IMR-90 (cell line): Measurements from ENCODE around the gene TIMM9. TPM values are rescaled to one million over a fixed set of nuclear protein-coding genes. Genes with fewer than 3 reads are reported as not detected.

Source experiments
- ATAC-seq: fragments of 200-7000 bp; cut with Tn5 transposase; 2 replicates; pipeline ENCODE4 v1.9.1; 2020; ENCODE audit warnings: low read depth, mild to moderate bottlenecking, moderate library complexity
- BruUV-seq: library from RNA; stranded (reverse); fragments of 400-500 nt; replicated peaks from 2 replicates; lab custom pipeline; 2021; lab: Mats Ljungman, UMichigan
- CTCF ChIA-PET: fragments of 300-600 bp; formaldehyde crosslinking; extraction: SDS; loops from one replicate; lab custom pipeline; 2021; ENCODE audit warnings: antibody characterized with exemption; lab: Yijun Ruan, JAX
- POLR2A ChIA-PET: fragments of 300-600 bp; sonication (Branson Sonifier 250); formaldehyde crosslinking; loops from one replicate; lab custom pipeline; 2022; ENCODE audit warnings: antibody characterized with exemption; ENCODE audit not compliant: unreplicated experiment; lab: Charles Lee
- DNase-seq: peaks from one replicate; pipeline ENCODE4 v3.0.0; 2013
- H2AFZ ChIP-seq: replicated peaks from 2 replicates; pipeline ENCODE3; 2013; ENCODE audit warnings: low read length, mild to moderate bottlenecking; ENCODE audit not compliant: poor library complexity
- H2AK5ac ChIP-seq: 2 replicates; pipeline ENCODE4 v1.6.1; 2013; ENCODE audit warnings: low read depth, low read length, inconsistent platforms
- H2AK9ac ChIP-seq: replicated peaks from 2 replicates; pipeline ENCODE3; 2013; ENCODE audit warnings: mild to moderate bottlenecking, low read depth, low read length, moderate library complexity; ENCODE audit not compliant: poor library complexity
- H2BK120ac ChIP-seq: 2 replicates; pipeline ENCODE4 v1.6.1; 2013; ENCODE audit warnings: low read depth, low read length, inconsistent platforms
- H2BK15ac ChIP-seq: 3 replicates; pipeline ENCODE4 v1.6.1; 2013; ENCODE audit warnings: low read depth, low read length, inconsistent platforms
- H2BK20ac ChIP-seq: 2 replicates; pipeline ENCODE4 v1.6.1; 2013; ENCODE audit warnings: low read depth, mild to moderate bottlenecking, inconsistent platforms, low read length, moderate library complexity
- H2BK5ac ChIP-seq: 2 replicates; pipeline ENCODE4 v1.6.1; 2013; ENCODE audit warnings: mild to moderate bottlenecking, low read depth, low read length, inconsistent platforms; ENCODE audit not compliant: poor library complexity, severe bottlenecking
- H3K14ac ChIP-seq: replicated peaks from 2 replicates; pipeline ENCODE4 v1.6.1; 2013; ENCODE audit warnings: low read depth, low read length, inconsistent platforms
- H3K18ac ChIP-seq: 2 replicates; pipeline ENCODE4 v1.6.1; 2013; ENCODE audit warnings: low read depth, low read length, control low read depth
- H3K23ac ChIP-seq: 2 replicates; pipeline ENCODE4 v1.6.1; 2013; ENCODE audit warnings: low read depth, low read length, inconsistent platforms
- H3K27ac ChIP-seq: 2 replicates; pipeline ENCODE4 v1.5.1; 2013; ENCODE audit warnings: mild to moderate bottlenecking, control low read depth, low read length; ENCODE audit not compliant: insufficient read depth
- H3K27me3 ChIP-seq: 2 replicates; pipeline ENCODE4 v1.6.1; 2013; ENCODE audit warnings: low read length; ENCODE audit not compliant: control insufficient read depth, insufficient read depth
- H3K36me3 ChIP-seq: 2 replicates; pipeline ENCODE4 v1.6.1; 2013; ENCODE audit warnings: low read length, mixed read lengths; ENCODE audit not compliant: control insufficient read depth, insufficient read depth
- H3K4ac ChIP-seq: 2 replicates; pipeline ENCODE4 v1.6.1; 2013; ENCODE audit warnings: low read depth, low read length, inconsistent platforms
- H3K4me1 ChIP-seq: 2 replicates; pipeline ENCODE4 v1.6.1; 2013; ENCODE audit warnings: low read length, mixed read lengths; ENCODE audit not compliant: control insufficient read depth, insufficient read depth
- H3K4me2 ChIP-seq: 2 replicates; pipeline ENCODE4 v1.6.1; 2013; ENCODE audit warnings: low read depth, mild to moderate bottlenecking, control low read depth, low read length, moderate library complexity
- H3K4me3 ChIP-seq: 2 replicates; pipeline ENCODE4 v1.5.1; 2013; ENCODE audit warnings: low read depth, mild to moderate bottlenecking, control low read depth, low read length, moderate library complexity; ENCODE audit not compliant: insufficient read depth
- H3K56ac ChIP-seq: 2 replicates; pipeline ENCODE4 v1.6.1; 2013; ENCODE audit warnings: low read length, inconsistent platforms; ENCODE audit not compliant: insufficient read depth; ENCODE audit errors: extremely low read depth
- H3K79me1 ChIP-seq, 2 experiments: 2 replicates each; pipeline ENCODE4 v1.6.1; 2013; ENCODE audit warnings: low read length in 2 of 2, inconsistent platforms in 1 of 2, low read depth in 1 of 2
- H3K9ac ChIP-seq: 2 replicates; pipeline ENCODE4 v1.6.1; 2013; ENCODE audit warnings: low read depth, low read length, control low read depth
- H3K9me1 ChIP-seq: 2 replicates; pipeline ENCODE4 v1.6.1; 2013; ENCODE audit warnings: low read length, inconsistent platforms; ENCODE audit not compliant: insufficient read depth
- H3K9me3 ChIP-seq: 2 replicates; pipeline ENCODE4 v1.6.1; 2013; ENCODE audit warnings: low read length; ENCODE audit not compliant: control insufficient read depth, insufficient read depth
- H4K20me1 ChIP-seq: 2 replicates; pipeline ENCODE4 v1.6.1; 2013; ENCODE audit warnings: low read length, inconsistent platforms; ENCODE audit not compliant: insufficient read depth
- H4K5ac ChIP-seq: 2 replicates; pipeline ENCODE4 v1.6.1; 2013; ENCODE audit warnings: mild to moderate bottlenecking, low read depth, low read length, control low read depth
- H4K8ac ChIP-seq, 2 experiments: 2 replicates each; pipeline ENCODE4 v1.6.1; 2013; ENCODE audit warnings: low read depth in 2 of 2, low read length in 2 of 2, control low read depth in 1 of 2, inconsistent platforms in 1 of 2
- H4K91ac ChIP-seq: 2 replicates; pipeline ENCODE4 v1.6.1; 2013; ENCODE audit warnings: low read depth, low read length, inconsistent platforms; ENCODE audit not compliant: insufficient read depth
- BHLHE40 ChIP-seq: fragments of 150-350 bp; IDR thresholded peaks from 2 replicates; pipeline ENCODE4 v1.6.1; 2016; ENCODE audit warnings: mild to moderate bottlenecking, low read depth, low read length
- CEBPB ChIP-seq: IDR thresholded peaks from 2 replicates; pipeline ENCODE4 v1.6.1; 2012; ENCODE audit warnings: low read depth, low read length, improper control_type of control experiment
- CHD1 ChIP-seq: IDR thresholded peaks from 2 replicates; pipeline ENCODE4 v1.6.1; 2012; ENCODE audit warnings: low read depth, low read length, improper control_type of control experiment
- FOS ChIP-seq: fragments of 150-350 bp; IDR thresholded peaks from 2 replicates; pipeline ENCODE4 v1.6.1; 2016; ENCODE audit warnings: low read depth, low read length
- MAFK ChIP-seq: IDR thresholded peaks from 2 replicates; pipeline ENCODE4 v1.6.1; 2012; ENCODE audit warnings: low read depth, low read length, improper control_type of control experiment
- MAZ ChIP-seq: IDR thresholded peaks from 2 replicates; pipeline ENCODE4 v1.6.1; 2012; ENCODE audit warnings: low read depth, mild to moderate bottlenecking, low read length, improper control_type of control experiment, moderate library complexity, borderline replicate concordance
- MXI1 ChIP-seq: IDR thresholded peaks from 2 replicates; pipeline ENCODE4 v1.6.1; 2012; ENCODE audit warnings: low read depth, mild to moderate bottlenecking, low read length, moderate library complexity, borderline replicate concordance
- NFE2L2 ChIP-seq: fragments of 150-350 bp; IDR thresholded peaks from 2 replicates; pipeline ENCODE4 v1.6.1; 2016; ENCODE audit warnings: low read depth, mild to moderate bottlenecking, low read length
- POLR2A ChIP-seq: IDR thresholded peaks from 2 replicates; pipeline ENCODE4 v1.6.1; 2012; ENCODE audit warnings: mild to moderate bottlenecking, low read depth, low read length
- RAD21 ChIP-seq: IDR thresholded peaks from 2 replicates; pipeline ENCODE4 v1.6.1; 2012; ENCODE audit warnings: low read length, improper control_type of control experiment
- RCOR1 ChIP-seq: IDR thresholded peaks from 2 replicates; pipeline ENCODE4 v1.6.1; 2012; ENCODE audit warnings: mild to moderate bottlenecking, low read length, improper control_type of control experiment; ENCODE audit not compliant: insufficient replicate concordance
- RFX5 ChIP-seq: IDR thresholded peaks from 2 replicates; pipeline ENCODE4 v1.8.0; 2012; ENCODE audit warnings: low read depth, mild to moderate bottlenecking, low read length, moderate library complexity
- SMC3 ChIP-seq: fragments of 150-350 bp; IDR thresholded peaks from 2 replicates; pipeline ENCODE4 v1.6.1; 2016; ENCODE audit warnings: low read depth, mild to moderate bottlenecking, antibody characterized with exemption, low read length, moderate library complexity
- WGBS, 2 experiments: methylation state at CpG; one replicate each; pipeline versions ENCODE4 v1.1.5 to v1.1.7; 2013; ENCODE audit warnings: missing lambda C conversion rate in 2 of 2; ENCODE audit not compliant: insufficient read length in 1 of 2; ENCODE audit errors: extremely low coverage in 2 of 2; 5-methylcytosine and 5-hydroxymethylcytosine counted together
- dilution Hi-C: fragments of 300-500 bp; cut with HindIII; formaldehyde crosslinking; loops from one replicate; pipeline ENCODE4 v1.14.3; 2018; ENCODE audit warnings: low sequenced_read_pairs; ENCODE audit not compliant: unreplicated experiment
- in situ Hi-C: fragments of 300-500 bp; cut with MboI; formaldehyde crosslinking; loops from 3 replicates; pipeline ENCODE4 v1.14.3; 2019; ENCODE audit warnings: low sequenced_read_pairs, inconsistent platforms, mixed read lengths
- intact Hi-C: fragments of 100-400 bp; cut with micrococcal nuclease; formaldehyde crosslinking; loops from 2 replicates; pipeline ENCODE4 v1.10.0; 2022
- polyA plus RNA-seq, 3 experiments: library from polyadenylated mRNA; depleted of rRNA; stranded (reverse); fragments of >200 nt; gene quantifications; 2 replicates each; pipeline ENCODE4 v1.2.3, GENCODE V29; 2012; ENCODE audit warnings: low replicate concordance in 1 of 3
- total RNA-seq: library from RNA; depleted of rRNA; stranded (reverse); fragments of >200 nt; gene quantifications from 2 replicates; pipeline ENCODE4 v1.2.3, GENCODE V29; 2012
- TF ChIP-seq, protein P1 (sequence below): fragments of 150-350 bp; IDR thresholded peaks from 2 replicates; pipeline ENCODE4 v1.6.1; 2016; ENCODE audit warnings: low read depth, mild to moderate bottlenecking, low read length, moderate library complexity, borderline replicate concordance
- TF ChIP-seq, protein P2 (sequence below): conservative IDR thresholded peaks from 2 replicates; pipeline ENCODE4 v1.5.1; 2012; ENCODE audit warnings: mild to moderate bottlenecking, low read depth, low read length, improper control_type of control experiment
- TF ChIP-seq, protein P3 (sequence below): fragments of 150-350 bp; IDR thresholded peaks from 2 replicates; pipeline ENCODE4 v1.6.1; 2017; ENCODE audit warnings: mild to moderate bottlenecking, antibody characterized with exemption, low read length, low read depth

The TIMM9 gene
- total and polyA plus RNA-seq, 2 of the 4 experiments (the other 2 are of a cell fraction): 23.7 to 27.8 TPM

DNA sequence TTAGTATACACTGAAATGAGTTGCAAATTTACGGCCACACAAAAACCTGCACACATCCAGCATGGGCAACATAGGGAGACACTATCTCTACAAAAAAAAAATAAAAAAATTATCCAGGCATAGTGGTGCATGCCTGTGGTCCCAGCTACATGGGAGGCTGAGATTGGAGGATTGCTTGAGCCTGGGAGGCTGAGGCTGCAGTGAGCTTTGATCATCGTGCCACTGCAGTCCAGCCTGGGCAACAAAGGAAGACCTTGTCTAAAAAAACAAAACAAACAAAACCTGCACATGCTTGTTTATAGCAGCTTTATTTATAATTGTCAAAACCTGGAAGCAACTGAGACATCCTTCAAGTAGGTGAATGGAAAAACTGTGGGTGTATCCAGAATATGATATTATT lies 36.5 kb downstream of the TIMM9 start:
- Histone ChIP-seq H3K9ac (no peak overlapping the region), H3K4ac (no peak overlapping the region), H3K14ac (no peak overlapping the region), H2BK120ac (no peak overlapping the region), H2BK5ac (no peak overlapping the region), H4K8ac (no peak overlapping the region), H2AK9ac (no peak overlapping the region), H3K27me3 (no peaks in the 10 kb centered on the region), H2BK20ac (no peak overlapping the region), H4K20me1 (no peaks in the 10 kb centered on the region), H3K18ac (no peak overlapping the region), H2AK5ac (no peak overlapping the region), H3K9me3 (no peaks in the 10 kb centered on the region), H4K91ac (no peak overlapping the region), H3K4me1 (peaks cover 2% of the 10 kb centered on the region; the same call in 1 of the 2 replicates), H3K27ac (no peak overlapping the region), H3K4me3 (no peak overlapping the region), H3K56ac (no peak overlapping the region), H3K36me3 (no peaks in the 10 kb centered on the region), H3K23ac (no peak overlapping the region), H2AFZ (no peak overlapping the region), H3K4me2 (no peak overlapping the region), H3K79me1 (no peaks in the 10 kb centered on the region), H2BK15ac (no peak overlapping the region), H3K9me1 (no peaks in the 10 kb centered on the region; the same call in 1 of the 2 replicates), H4K5ac (no peak overlapping the region)
- POLR2A ChIA-PET: no interaction called here
- BruUV-seq: no TSS peak
- intact Hi-C loops (loop anchor here (10.0 kb wide), 1 partner anchor 286 kb away; no protein-coding TSS in a partner anchor), in situ Hi-C loops (loop anchor here (25.0 kb wide), 1 partner anchor 279 kb away; no protein-coding TSS in a partner anchor), dilution Hi-C loops (no loop called here)
- TF ChIP-seq POLR2A (no peak), MAFK (no peak), FOS (no peak), BHLHE40 (no peak), RAD21 (no peak), RFX5 (no peak), MXI1 (no peak), MAZ (no peak), CEBPB (no peak), RCOR1 (no peak), NFE2L2 (no peak), CHD1 (no peak), SMC3 (no peak)
- TF ChIP-seq, protein P1, sequence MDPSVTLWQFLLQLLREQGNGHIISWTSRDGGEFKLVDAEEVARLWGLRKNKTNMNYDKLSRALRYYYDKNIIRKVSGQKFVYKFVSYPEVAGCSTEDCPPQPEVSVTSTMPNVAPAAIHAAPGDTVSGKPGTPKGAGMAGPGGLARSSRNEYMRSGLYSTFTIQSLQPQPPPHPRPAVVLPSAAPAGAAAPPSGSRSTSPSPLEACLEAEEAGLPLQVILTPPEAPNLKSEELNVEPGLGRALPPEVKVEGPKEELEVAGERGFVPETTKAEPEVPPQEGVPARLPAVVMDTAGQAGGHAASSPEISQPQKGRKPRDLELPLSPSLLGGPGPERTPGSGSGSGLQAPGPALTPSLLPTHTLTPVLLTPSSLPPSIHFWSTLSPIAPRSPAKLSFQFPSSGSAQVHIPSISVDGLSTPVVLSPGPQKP: no peak
- TF ChIP-seq, protein P2, sequence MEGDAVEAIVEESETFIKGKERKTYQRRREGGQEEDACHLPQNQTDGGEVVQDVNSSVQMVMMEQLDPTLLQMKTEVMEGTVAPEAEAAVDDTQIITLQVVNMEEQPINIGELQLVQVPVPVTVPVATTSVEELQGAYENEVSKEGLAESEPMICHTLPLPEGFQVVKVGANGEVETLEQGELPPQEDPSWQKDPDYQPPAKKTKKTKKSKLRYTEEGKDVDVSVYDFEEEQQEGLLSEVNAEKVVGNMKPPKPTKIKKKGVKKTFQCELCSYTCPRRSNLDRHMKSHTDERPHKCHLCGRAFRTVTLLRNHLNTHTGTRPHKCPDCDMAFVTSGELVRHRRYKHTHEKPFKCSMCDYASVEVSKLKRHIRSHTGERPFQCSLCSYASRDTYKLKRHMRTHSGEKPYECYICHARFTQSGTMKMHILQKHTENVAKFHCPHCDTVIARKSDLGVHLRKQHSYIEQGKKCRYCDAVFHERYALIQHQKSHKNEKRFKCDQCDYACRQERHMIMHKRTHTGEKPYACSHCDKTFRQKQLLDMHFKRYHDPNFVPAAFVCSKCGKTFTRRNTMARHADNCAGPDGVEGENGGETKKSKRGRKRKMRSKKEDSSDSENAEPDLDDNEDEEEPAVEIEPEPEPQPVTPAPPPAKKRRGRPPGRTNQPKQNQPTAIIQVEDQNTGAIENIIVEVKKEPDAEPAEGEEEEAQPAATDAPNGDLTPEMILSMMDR: no peak
- TF ChIP-seq, protein P3, sequence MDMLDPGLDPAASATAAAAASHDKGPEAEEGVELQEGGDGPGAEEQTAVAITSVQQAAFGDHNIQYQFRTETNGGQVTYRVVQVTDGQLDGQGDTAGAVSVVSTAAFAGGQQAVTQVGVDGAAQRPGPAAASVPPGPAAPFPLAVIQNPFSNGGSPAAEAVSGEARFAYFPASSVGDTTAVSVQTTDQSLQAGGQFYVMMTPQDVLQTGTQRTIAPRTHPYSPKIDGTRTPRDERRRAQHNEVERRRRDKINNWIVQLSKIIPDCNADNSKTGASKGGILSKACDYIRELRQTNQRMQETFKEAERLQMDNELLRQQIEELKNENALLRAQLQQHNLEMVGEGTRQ: no peak
- DNase-seq (no peak), ATAC-seq (no peak)
- CTCF ChIA-PET: no interaction called here
- no CpG with 5 or more reads among the region's 2 CpGs for WGBS, 2 experiments
